CD4-positive, alpha-beta T cell treated with Interleukin-15 for 4 hours (primary cell): ENCODE measurements around the gene MAPKAP1.

Source experiments
- DNase-seq: peaks from one replicate; pipeline ENCODE4 v3.0.0-alpha.2; 2020; ENCODE audit warnings: low spot score

MAPKAP1 gene

DNA sequence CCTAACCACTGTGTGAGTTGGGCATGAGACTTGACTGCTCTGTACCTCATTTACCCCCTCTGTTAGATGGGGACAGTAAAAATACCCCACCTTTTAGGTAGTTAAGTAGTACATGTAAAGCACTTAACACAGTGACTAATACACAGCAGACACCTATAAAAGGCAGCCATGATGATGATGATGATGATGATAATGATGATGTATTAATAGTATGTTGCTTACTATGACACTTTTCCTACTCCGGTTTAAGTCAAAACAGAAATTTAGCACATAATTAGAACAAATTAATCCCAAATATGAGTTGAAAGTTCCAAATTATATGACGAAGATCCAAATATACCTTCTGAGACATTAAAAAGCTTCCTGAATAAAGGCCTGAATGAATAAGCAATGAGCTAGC is 223.3 kb downstream of the MAPKAP1 start:
- DNase-seq = no peak

DNA sequence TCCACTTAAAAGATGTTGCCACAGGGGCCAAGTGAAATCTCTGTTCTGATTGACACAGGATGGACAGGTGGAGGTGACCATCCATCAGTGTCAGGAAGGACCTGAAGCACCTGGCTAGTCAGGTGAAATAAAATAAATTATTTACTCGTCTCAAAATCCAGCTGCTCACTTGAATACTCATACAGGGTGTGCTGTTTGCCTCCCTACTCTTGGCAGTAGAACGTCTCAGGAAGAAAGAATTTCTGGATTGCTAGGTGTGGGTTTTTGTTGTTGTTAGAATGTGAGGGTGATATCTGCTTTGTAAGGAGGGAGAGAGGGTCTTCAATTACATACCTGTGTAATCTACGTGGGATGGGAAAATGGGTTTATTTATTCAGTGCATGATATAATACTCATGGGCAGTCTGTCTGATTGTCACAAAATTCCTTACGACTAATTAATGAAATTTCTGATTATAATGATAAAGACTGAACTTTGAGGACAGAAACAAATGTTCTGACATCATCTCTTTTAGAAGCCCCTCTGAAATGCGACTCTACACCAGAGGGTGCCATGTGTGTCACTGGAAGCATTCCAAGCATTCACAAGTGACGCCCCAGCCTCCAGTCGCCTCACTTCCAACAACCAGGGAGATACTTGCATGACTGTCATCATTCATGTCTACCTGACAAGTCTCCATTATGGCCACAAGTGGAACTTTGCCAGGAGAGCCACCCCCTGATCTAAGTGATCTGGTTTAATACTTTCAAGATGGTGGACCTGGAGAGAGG is 227.0 kb downstream of the MAPKAP1 start:
- no peak for DNase-seq

DNA sequence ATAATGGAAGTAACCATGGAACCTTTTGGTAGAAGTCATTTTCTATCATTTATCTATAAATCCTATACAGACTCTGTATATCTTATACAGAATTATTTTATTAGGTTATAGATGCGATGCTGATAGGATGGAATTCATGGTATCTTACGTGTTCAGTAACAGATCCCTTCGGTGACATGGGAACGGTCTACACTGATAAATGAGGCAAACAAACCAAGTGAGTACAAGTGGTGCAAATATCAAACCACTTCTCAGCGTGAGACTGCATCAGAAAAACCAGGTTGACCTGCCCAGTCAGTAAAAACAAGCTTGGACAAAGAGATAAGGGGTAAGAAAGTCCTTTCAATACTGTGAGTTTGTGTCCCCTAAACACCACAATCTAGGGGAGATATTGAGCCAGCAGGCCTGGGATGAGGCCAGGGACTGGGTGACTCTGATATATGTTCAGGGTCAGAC is 229.9 kb downstream of the MAPKAP1 start:
- DNase-seq = no peak

DNA sequence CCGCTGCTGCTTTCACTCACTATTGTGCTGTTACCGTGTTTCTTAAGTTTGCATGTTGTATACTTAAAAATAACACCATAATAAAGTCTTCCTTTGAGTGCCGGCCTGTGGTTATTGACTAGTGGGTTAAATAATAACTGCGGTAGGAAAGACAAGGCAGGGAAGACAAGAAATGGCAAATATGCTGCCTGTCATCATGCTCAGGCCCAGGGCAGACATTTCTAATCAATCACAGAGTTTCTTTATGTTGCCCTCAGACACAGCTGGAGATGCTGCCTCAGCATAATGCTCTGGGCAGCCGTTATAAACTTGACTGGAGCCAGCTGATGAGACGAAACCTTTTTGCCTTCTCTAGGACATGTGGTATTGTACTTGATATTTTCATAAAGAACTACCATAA is 230.4 kb downstream of the MAPKAP1 start:
- no peak for DNase-seq

DNA sequence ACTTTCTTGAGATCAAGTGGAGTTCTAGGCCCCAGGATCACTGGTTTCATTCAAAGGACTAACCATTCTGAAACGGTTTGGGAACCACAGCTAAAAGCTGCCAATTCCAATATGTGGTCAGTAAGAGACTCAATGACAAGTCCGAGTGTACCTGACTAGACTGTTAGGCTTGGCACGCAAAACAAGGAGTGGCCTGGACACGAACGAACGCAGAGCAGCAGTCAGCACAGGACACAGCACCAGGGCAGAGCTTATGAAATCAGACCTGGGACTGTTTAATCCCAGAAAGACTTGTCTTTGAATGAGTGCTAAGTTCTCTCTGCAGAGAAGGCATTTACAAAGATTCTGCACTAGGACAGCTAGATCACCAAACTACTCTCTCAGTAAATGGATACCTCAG is 231.6 kb downstream of the MAPKAP1 start:
- DNase-seq = no peak

DNA sequence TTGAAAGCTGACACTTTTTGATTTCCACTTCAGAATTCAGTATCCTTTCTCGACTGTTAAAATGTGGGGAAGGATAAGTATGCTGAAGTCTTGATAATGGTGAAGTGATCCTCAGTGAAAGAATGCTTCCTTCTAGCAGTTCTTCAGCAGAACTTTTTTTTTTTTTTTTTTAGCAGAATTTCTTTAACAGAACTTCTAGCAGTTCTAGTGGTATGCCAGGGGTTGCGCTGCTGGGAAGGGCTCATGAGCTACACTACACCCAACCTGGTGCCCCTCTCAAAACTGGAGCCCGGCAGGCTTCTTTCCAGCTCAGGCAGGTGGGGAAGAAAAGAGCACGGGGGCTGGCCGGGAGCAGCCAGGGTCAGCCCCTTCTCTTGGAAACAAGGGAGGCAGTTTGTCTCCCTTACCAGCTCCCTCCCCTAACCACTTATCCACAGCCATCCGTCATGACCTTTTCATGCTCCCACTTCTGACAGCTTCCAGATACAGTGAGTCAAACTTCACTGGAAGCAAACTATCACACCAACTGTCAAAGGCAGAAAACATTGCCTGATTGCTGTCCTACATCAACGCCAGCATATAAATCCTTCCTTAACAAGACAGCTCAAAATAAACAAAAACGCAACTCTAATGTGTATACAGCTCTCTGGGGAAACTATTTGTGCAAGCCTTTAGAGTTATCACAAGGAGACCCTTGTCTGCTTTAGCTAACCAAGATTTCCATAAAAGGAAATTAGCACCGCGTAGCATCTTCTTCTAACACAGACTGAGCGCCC is 233.9 kb downstream of the MAPKAP1 start:
- no peak for DNase-seq

DNA sequence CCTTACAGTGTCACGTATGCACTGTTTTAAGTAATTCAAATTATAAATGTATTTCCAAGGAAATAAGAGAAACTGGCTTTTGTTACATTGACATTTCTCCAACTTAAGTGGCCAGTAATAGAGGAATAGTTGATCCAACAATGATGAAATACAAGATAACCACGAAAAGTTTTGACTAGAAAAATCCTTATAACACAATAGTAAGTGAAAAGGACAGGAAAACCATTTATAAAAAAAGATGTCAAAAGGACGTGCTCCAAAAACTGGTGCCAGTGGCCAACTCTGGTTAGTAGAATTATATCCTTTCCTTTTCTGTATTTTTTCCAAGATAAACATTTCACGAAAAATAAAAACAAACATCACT is 234.5 kb downstream of the MAPKAP1 start:
- no peak for DNase-seq

DNA sequence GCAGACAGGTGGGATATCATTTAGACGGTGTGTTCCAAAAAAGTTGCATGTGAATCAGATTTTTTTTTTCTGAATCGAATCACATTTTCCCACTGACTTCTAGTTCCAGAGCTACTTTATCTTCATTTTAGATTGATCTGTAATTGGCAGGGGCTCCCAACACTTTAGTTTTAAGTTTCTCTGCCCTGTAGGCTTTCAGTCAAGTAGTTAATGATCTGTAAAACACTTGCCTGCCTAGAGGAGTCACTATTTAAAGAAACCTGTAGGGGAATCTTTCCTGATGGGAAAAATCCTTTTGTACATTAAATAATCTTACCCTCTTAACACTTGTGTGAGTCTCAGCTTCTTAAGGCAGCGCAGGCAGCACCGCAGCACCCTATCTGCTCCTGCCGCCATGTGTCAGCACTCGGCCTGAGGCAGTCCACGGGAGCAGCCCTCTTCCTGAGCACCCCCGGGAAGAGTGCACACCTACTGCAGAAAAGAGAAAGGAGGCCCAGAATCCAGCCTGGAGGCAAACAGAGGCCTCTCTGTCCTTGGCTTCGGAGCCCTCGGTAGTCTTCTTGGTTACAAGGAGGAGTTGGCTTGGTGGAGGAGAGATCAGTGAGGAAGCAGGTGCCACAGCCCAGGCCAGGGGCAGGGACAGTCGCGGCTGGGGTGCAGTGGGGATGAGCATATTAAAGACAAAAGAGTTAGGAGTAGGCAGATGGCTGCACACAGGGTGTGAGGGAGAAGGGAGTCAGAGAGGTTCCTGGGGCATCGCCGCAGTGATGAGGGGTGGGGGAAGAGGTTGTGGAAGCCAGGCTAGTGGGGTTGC is 236.0 kb downstream of the MAPKAP1 start:
- no peak for DNase-seq

DNA sequence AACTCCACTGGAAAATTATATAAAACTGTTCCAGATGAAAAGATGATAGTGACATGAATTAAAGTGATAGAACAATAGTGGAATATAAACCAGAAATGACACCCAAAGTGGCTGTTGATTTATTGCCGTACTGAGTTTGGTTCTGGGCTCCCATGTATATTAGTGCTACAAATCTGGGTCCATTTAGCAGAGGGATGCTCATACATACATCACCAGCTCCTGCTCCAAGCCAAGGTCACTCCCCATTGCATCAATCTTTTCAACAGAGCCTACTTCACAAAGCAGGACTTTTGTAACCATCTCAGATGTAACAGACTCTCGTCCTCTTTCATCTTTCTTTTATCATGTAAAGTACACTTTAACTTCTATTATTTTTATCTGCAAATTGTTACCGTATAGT is 236.8 kb downstream of the MAPKAP1 start:
- no peak for DNase-seq

DNA sequence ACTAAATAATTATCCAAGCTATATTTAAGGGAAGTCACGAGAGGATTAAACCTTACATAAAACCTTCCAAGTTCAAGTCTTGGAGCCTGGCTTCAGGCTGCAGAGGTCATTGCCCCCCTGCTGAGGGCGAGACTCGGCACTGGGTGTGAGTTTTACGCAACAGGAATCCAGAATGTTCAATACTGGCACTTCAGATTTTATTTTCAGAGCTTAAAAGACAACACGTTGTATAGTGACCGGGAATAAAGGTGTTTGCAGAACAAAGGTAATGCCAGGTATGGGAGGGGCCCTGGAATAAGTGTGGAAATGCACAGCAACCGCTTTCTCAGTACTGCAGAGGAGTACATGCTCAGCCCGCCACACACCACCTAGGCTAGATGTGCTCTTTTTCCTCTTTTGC is 238.4 kb downstream of the MAPKAP1 start:
- no peak for DNase-seq

DNA sequence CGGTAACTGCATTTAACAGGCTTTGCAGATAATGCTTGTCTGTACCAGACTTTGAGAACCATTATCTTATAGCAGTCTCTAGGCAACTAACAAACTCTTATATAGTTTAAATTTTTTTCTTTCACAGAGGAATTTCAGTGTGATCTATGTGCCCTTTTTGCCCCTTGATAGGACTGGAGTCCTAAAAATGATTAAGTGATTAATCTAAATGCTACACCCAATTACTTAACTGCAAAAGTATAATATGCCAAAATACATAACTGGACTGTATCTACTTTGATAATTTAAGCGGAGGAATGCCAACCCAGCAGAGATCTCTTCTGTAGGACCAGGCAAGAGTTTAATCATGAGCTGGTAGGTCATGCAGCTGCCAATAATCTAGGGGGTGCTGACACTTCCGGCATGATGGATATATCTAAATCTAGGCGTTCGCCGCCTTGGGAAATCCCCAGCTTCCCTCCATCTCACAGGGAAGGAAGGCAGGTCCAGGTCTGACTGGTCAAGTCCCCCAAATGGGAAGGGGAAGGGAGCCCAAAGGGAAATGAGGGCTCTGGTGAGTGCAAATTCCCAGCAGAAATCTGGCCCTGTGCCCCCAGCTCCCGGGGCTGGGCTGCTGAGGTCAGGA is 239.8 kb downstream of the MAPKAP1 start:
- no peak for DNase-seq

DNA sequence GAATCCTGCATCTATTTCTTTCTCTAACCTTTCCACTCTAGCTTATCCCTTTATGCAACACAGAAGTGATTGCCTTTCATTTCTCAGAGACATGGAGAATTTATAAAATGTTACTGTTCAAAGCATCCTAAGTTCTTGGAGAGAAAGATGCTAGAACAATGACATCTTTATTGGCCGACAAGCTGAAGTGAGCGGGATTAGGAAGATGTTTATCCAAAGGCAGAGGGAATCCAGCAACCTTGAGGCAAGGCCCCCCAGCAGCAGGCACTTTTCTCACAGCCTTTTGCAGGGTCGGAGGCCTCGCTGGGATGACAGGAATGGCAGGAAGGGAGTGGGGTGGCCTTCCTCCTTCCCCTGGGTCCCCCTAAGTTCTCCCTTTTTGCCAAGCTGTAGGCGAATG is 240.6 kb downstream of the MAPKAP1 start:
- no peak for DNase-seq

DNA sequence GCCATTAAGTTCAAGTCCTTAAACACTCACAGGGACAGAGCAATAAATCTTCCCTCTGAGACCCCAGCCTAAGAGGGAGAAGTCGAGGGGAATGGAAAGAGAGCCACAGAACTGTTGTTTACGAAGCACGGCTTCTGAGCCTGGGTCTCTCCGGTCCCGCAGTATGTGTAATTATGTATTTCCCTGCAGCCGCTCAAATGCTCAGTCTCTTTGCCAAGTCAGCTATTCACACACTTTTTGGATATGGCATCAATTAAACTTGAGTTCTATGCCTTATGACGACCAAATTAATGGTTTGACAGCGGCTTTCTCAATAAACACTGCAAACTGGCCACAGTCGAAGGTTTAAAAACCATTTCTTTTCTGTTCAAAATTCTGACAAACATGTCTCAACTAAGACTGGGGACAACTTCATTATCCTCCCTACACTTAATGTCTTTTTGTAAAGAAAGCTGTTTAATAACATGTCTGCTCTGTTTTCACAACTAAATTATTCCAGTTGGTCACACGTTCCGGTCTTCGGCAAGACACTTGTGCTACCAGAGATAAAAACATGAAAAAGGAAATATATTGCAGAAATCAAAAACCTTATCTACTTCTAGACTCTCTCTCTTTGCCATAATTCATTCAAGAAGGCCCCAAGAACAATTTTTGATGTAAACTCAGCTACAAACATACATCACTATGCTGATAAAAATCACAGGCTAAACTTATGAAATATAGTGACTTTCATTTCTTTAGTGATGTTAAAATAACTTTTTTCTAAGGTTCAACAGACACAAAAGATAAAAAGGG is 242.2 kb downstream of the MAPKAP1 start:
- DNase-seq = no peak

DNA sequence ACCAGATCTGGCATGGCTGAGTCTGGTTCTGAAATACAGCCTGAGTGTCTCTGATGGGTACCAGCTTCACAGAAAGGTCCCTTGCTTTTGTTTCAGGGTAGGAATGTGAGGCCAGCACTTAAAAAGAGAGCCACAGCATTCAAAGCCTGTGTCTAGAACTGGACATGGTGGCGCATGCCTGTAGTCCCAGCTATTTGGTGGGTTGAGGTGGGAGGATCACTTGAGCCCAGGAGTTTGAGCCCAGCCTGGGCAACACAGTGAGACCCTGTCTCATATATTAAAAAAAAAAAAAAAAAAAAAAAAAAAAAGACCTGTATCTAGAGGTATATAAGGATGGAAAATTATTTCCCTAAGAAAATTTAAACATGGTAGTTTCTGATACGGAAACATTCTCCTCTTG is 243.1 kb downstream of the MAPKAP1 start:
- DNase-seq = no peak

DNA sequence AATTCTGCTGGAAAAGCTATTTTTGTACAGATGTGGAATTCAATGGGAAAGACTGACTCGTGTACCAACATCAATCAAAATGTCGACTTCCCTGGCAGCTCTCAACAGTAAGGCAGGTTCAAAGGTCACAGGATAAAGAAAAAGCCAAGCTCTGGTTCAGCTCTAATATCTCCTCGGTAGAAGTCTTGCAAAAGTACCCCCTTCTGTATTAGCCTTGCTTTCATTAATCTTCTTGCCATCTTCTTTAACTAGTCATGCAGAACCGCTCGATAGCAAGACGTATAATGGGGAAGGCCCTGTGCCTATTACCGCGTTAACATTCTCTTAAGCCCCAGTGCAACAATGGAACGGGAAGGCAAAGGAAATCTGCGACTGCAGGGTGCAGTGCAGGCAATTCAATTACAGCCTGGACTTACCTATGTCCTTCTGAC is 244.1 kb downstream of the MAPKAP1 start:
- no peak for DNase-seq

DNA sequence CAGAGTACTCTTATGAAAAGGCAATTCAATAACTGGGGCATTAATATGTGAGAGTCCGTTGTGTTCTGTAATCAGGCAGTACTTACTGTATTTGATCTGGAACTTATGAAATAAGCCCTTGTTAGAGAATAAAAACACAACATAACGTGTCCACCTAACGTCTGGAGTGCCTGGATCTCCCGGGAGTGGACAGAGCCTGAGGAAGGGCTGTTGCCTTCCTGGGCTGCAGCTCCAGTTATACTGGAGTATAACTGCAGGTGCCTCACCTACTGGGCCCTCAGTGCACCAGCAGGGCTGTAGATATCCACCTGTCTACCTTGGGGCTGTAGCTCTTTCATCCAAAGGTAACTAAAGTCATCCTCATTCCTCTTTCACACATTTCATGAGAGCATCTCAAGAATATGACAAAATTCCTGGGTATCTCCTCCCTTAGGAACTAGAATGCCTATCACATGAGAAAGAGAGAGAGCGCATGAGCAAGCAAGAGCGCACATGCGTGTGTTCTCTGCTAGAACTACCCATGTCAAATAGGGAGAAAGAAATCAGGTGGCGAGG is 245.3 kb downstream of the MAPKAP1 start:
- DNase-seq = no peak

DNA sequence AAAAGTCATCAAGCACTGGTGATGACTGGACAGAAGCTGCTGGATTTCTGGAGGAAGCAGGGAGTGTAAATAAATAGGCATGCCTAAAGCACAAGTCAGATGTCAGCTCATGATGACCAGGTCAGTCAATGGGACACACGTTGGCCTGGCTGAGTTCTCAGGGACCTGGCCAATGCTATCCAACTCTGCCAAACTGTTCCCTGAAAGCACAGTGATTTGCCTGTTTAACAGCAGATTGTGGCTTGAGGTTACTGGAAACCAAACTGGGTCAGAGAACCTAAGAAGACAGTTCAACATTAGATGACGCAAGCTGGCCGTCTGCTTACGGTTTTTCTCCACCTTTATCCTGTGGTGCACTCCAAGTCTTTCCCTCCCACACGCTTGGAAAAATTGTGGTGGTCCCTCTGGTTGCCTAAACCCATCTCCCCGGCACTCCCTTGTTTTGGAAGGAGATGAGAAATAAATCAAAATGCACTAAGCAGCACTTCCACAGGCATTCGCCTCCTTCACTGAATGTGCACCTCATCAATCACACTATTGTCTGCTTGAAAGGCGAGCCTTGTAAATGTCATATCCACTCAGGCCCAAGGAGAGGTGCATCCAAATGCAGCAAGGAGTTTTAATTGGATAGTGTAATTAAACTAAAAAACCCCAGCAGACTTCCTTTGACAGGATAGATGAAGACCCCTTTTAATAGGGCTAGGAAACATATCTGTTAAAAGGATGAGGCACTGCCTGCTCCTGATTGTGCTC is 245.9 kb downstream of the MAPKAP1 start:
- DNase-seq = no peak

DNA sequence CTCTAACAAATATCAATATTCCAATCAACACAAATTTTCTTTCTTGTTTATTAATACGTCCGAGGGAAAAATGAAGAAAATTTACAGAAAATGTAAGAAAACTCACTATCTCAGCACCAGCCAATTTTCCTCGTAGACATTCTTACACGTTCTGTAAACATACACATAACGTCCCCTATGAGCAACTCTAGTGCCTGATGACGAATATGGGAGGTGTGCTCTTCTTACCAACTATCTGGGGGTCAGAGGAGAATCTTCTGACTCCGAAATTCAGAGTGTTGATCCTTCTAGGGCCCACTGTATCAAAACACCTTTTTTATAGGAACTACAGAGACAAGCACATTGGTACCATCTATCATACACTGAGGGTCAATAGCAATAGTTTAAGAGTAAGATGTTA is 246.7 kb downstream of the MAPKAP1 start:
- DNase-seq = no peak

DNA sequence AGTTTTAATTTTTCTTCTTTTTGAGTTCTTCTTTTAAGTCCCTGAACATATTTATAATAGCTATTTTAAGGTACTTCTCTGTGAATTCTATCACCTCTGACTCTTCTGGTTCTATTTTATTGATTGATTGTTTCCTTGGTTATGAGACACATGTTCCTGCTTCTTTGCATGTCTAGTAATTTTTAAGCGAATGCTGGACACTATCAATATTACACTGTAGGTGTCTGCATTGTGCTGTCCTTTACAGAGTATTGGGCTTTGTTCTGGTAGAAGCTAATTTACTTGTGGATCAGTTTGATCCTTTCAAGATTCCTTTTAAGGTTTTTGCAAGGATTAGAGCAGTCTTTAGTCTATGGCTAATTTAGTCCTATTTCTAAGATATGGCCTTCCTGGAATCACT is 249.7 kb downstream of the MAPKAP1 start:
- no peak for DNase-seq

DNA sequence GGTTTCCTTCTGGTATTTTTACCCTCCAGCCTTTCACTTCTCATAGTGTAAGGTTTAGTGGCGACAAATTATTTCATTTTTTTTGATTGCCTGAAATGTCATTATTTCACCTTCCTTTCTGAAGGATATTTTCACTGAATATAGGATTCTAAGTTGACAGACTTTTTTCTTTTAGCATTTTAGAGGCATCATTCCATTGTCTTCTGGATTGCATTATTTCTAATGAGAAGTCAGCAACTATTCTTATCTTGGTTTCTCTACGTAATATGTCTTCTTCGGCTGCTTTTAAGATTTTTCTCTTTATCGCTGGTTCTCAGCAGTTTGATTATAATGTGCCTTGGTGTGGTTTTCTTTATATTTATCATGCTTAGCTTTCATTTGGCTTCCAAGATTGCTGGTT is 251.1 kb downstream of the MAPKAP1 start:
- DNase-seq = no peak
